ENCODE data around the gene STK38L.
"Not testable (repeated sequence)": the region's sequence is repeated elsewhere in the genome, so short reads cannot be mapped to it uniquely, and the experiment has no call there.

STK38L gene

GRCh38 chr12:27229367-27229766, 14.7 kb upstream of the STK38L start:
- DNase-seq (ENCODE audit: low read depth): no peak

DNA sequence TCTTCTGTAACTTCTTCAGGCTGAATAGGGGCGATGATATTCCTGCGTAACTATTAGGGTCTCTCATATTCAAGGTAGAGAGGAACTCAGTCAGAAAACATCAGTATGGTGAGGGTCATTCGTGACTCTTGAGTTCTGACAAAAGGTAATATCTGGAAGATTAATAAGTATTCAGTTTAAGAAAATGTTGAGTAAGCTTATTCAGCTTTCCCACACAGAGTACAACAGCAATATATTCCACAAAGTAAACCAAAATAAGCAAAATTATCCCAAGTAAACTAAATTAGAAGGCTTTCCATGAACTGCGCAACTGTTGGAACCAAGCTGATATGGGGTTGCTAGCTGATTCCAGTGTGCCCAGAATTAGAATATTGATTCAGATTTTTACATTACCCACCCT, 12.7 kb upstream of the STK38L start:
- not testable (repeated sequence) for DNase-seq (ENCODE audit: low read depth)

- no peak for DNase-seq (ENCODE audit: low read depth)
Measured at GRCh38 chr12:27233814-27234213, 10.3 kb upstream of the STK38L start.

GRCh38 chr12:27236498-27236897, 7.6 kb upstream of the STK38L start:
- DNase-seq (ENCODE audit: low read depth): peak; percentile 39

DNA sequence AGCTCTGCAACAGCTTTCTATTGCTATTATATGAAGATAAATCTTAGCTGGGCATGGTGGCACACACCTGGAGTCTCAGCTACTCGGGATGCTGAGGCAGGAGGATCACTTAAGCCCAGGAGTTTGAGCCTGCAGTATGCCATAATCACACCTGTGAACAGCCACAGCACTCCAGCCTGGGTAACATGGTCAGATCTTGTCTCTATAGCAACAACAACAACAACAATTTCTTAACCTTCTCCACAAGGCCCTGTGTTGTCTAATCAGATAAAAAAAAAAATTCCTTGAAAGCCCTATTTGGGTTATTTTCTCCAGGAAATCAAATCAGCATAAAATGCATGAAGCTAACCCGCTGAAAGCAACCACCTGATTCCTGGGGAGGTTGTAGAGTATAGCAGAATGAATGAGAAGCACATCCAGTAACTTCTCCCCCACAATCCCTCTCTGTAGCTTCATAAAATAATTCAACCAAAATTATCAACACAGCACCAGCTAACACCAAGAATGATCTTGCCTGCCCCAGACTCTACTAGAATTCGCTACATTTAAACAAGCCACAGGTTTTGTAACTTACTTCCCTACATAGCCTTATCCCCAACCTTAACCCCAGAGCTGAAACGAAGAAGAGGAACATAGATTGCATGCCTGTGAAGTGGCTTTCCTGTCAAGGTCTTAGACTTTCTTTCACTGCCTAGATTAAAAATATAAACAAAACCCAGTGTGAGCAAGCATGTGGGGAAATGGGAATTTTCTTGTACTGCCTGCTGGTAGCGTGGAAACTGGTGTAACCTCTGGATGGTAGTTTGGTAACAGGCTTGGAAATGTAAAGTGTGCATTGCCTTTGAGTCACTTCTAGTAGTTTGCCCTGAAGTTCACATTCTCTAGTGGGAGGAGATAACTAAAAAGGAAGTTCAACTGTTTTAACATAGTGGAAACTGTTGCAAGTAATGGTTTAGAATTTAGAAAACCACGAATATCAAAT, 6.0 kb upstream of the STK38L start:
- peak; percentile 87 for DNase-seq (ENCODE audit: low read depth)

DNA sequence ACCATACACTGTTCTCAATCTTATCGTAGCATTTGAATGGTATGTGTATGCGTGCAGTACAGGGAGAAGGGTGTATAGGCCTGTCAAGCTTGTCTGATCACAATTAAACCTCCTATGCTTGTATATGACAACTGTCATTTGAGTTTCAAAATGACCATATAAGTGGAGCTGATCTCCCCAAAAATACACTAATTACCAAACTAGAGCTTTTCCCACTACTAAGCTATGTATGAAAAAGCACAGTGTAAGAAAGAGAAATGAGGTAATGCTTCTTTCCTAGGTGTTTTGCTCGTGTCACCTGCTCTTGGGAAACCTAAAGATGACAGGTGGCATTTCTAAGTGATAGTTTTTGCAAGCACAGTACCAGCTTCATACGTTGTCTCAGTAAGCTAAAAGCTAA, 1.1 kb upstream of the STK38L start:
- DNase-seq (ENCODE audit: low read depth): no peak

DNA sequence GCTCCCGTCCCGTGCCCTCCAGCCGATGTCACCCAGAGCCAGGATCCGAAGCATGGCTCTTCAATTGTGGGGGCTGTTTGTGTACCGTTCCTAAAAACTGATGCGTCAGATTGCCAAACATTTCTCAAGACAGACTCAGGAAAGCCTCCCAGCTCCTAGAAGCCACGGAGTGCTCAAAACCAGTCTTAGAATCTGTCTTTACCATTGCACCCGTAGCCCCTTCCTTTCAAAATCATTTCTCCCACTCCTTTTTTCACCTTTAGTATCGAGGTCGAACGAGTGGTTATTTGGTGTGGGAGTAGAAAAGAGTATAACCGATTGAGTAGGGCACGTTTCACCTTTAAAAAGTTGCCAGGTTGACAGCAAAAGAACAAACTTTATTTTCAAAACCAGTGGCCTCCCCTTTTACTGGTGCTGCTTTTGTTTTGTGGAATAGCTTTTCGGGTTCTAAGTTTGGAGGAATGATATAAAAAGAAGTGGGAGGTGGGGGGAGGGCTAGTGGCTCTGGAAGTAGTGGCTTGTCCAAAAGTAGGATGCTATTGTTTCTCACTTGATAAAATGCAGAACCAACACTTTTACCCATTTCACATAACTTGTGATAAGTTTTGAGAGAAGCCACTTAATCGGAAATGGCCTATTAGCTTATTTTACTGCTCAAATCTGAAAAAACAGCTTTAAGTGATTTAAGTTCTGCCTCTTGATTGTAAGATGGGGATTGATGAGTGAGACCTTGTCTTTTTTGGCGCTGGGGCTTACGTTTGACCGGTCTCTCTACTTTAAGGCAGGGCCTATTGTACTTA, 803 bp downstream of the STK38L start:
- DNase-seq (ENCODE audit: low read depth): peak; percentile 49

DNA sequence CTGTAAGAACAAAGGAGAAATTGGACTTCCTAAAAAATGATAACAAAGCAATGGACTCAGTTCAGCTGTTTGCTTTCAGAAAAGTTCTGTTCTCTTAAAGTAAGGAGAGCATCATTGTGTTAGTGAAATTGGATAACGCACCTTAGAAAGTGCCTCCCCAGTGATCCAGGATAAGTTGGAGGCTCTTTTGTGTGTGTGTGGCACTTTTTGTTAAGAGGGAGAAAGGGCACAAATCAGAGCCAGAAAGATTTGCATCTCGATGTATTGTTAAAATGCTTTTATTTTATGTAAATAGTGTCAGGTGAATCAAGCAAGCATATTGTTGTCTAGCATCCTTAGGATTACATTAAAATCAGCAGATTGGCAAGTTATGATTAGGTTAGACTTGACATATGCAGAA, 2.1 kb downstream of the STK38L start:
- no peak for DNase-seq (ENCODE audit: low read depth)

GRCh38 chr12:27246774-27247173, 2.7 kb downstream of the STK38L start:
- no peak for DNase-seq (ENCODE audit: low read depth)

- DNase-seq (ENCODE audit: low read depth): no peak
Measured at GRCh38 chr12:27252934-27253333, 8.8 kb downstream of the STK38L start.

DNA sequence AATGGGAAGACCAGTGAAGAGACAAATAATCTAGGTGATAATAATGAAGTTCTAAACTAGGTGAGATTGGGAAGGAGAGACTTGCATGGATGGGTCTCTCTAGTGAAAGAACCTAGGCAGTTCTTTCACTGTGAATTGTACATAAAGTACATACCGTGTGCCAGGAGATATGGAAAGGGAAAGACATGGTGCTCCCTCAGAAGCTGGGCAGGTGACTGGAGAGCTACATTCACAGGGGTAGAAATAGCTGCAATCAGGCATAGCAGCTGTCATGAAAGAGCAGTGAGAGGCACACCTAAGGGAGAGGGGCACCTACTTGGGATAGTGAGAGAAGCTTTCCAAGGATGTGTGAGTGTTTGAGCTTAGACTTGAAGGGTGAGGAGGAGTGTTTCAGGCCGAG, 9.3 kb downstream of the STK38L start:
- DNase-seq (ENCODE audit: low read depth): no peak

DNA sequence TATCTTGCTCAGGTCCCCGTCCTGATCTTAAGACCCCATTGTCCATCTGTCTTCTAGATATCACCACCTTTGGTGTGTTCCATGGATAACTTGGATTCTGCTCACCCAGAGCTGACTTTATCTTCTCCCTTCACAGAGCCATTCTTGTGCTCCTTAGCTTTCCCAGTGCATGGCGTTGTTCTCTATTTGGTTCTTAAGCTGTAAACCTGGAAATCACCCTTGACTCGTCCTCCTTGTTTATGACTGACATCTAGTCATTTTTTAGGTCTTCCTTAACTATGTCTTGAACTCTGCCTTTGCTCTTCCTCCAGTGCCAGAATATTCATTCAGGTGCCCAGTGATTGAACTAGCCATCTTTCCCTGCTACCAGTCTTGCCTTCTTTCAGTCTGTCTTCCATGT, 11.7 kb downstream of the STK38L start:
- DNase-seq (ENCODE audit: low read depth): no peak

DNA sequence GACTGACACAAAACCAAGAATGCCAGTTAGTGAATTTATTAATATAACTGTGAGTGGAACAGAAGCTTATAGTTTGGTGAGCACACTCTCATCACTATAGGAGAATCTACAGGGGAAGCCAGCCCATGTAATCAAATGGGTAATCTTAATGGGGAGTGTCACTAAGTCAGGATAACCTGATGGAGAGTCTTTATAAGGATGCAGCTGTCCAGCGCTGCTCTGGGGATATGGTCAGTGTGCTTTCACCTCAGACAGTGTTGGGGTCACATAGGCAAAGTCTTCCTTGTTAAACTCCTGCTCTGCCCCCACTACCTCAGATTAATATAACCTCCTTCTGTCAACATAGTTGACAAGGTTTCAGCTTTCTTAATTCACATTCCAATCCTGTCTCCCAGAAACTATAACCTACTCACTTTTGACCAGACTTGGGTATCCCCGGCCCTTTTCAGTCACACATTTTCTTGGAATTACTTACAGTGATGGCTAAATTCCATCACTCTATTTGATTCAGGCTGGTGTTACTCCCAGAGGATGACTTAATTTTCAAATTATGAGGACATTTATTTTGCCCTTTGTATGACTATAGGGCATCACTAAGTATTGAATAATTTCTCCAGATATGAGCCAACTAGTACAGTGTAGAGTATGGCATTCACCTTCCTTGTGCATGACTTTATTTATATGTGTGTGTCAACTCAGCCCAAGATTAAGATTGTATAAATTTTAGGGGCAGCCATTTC, 13.2 kb downstream of the STK38L start:
- DNase-seq (ENCODE audit: low read depth): peak; percentile 11

DNA sequence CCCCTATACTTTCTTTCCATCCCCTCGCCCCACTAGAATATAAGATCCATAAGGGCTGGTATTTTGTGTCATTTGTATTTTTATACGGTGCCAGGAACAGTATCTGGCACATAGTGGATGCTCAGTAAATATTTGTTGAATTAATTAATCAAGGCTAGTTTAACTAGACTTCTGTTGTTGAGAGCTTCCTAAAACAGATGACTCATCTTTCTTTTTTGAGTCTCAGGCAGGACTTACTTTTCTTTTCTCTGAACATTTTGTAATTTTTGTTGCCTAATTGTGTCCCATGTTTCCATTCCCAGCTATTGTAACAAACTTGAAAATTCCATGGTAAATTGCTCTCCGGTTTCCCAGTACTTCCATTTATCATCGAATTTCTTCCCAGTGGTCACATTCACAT, 16.7 kb downstream of the STK38L start:
- DNase-seq (ENCODE audit: low read depth): peak; percentile 72

GRCh38 chr12:27261866-27262265, 17.8 kb downstream of the STK38L start:
- DNase-seq (ENCODE audit: low read depth): peak; percentile 84

GRCh38 chr12:27270148-27270547, 26.1 kb downstream of the STK38L start:
- no peak for DNase-seq (ENCODE audit: low read depth)

GRCh38 chr12:27271206-27271605, 27.1 kb downstream of the STK38L start:
- DNase-seq (ENCODE audit: low read depth): no peak

GRCh38 chr12:27272373-27273028, 28.4 kb downstream of the STK38L start:
- no peak for DNase-seq (ENCODE audit: low read depth)

DNA sequence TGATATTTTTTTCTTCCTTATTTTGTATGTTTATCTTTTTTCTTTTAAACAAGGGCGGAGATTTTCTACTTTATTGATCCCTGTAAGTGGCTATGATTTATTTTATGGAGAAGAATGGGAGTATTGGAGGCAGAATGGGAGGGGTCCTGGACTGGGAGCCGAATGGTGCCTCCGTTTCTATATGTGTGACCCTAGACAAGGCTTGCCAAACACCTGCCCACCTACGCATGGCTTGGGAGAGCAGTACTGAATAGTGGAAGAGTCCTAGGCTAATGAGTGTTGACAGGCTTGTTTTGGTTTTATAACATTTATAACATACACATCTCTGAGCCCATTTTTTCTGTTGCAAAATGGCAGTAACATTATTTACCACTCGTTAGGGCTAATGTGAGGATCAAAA, 29.0 kb downstream of the STK38L start:
- no peak for DNase-seq (ENCODE audit: low read depth)

- DNase-seq (ENCODE audit: low read depth): peak; percentile 27
Measured at GRCh38 chr12:27274706-27275105, 30.6 kb downstream of the STK38L start.

- no peak for DNase-seq (ENCODE audit: low read depth)
Measured at GRCh38 chr12:27276275-27276674, 32.2 kb downstream of the STK38L start.

- peak; percentile 88 for DNase-seq (ENCODE audit: low read depth)
Measured at GRCh38 chr12:27277846-27278260, 33.8 kb downstream of the STK38L start.
